Activated B cell treated with CpG ODN at 0.5 μM for 24 hours (primary cell): ENCODE measurements around the gene BTD. TPM values are rescaled to one million over a fixed set of nuclear protein-coding genes. Genes with fewer than 3 reads are reported as not detected.

ENCODE experiments used
- ATAC-seq: fragments of 200-7000 bp; cut with Tn5 transposase; one replicate; pipeline ENCODE4 v1.10.0; 2021; ENCODE audit warnings: low read depth, mild to moderate bottlenecking, moderate library complexity
- CTCF ChIA-PET: fragments of 350-600 bp; sonication (Branson Sonifier 250); formaldehyde crosslinking; loops from one replicate; lab custom pipeline; 2021; ENCODE audit warnings: antibody characterized with exemption; lab: Charles Lee
- POLR2A ChIA-PET: fragments of 350-600 bp; sonication (Branson Sonifier 250); formaldehyde crosslinking; loops from one replicate; lab custom pipeline; 2021; ENCODE audit warnings: antibody characterized with exemption; lab: Charles Lee
- DNase-seq: peaks from one replicate; pipeline ENCODE4 v3.0.0; 2022
- H3K27ac Mint-ChIP-seq: one replicate; pipeline ENCODE4 v1.8.0; 2020; ENCODE audit warnings: mixed read lengths
- H3K27me3 Mint-ChIP-seq: one replicate; pipeline ENCODE4 v1.8.0; 2021; ENCODE audit warnings: mixed read lengths
- H3K36me3 Mint-ChIP-seq: one replicate; pipeline ENCODE4 v1.8.0; 2021; ENCODE audit warnings: low read depth, mixed read lengths
- H3K4me1 Mint-ChIP-seq: one replicate; pipeline ENCODE4 v1.8.0; 2021; ENCODE audit warnings: mixed read lengths
- H3K4me3 Mint-ChIP-seq: one replicate; pipeline ENCODE4 v1.8.0; 2020; ENCODE audit warnings: mild to moderate bottlenecking, mixed read lengths
- H3K9me3 Mint-ChIP-seq: one replicate; pipeline ENCODE4 v1.8.0; 2020; ENCODE audit warnings: mixed read lengths
- CTCF ChIP-seq: fragments of 200-600 bp; IDR thresholded peaks from one replicate; pipeline ENCODE4 v1.8.0; 2022; ENCODE audit warnings: antibody characterized with exemption, mild to moderate bottlenecking
- intact Hi-C: fragments of 100-400 bp; cut with micrococcal nuclease; formaldehyde crosslinking; loops from one replicate; pipeline ENCODE4 v1.15.1; 2024
- total RNA-seq: library from RNA; stranded (reverse); gene quantifications from 2 replicates; pipeline ENCODE4 v1.2.3, GENCODE V29; 2022

BTD gene
- total RNA-seq, 1 donor from 2014 or later: 9.1 TPM

GRCh38 chr3:15557511-15557946 lies 44.0 kb upstream of the BTD start:
- Mint-ChIP-seq H3K4me1 (peaks cover 29% of the 10 kb centered on the region), H3K4me3 (no peak overlapping the region), H3K9me3 (no peaks in the 10 kb centered on the region), H3K36me3 (peaks cover 31% of the 10 kb centered on the region), H3K27me3 (no peaks in the 10 kb centered on the region), H3K27ac (no peak overlapping the region)
- intact Hi-C loops: loop anchor here (1.0 to 2.0 kb wide), 8 partner anchors 130 to 449 kb away; partner anchors contain the start of genes EAF1, METTL6 and SH3BP5
- POLR2A ChIA-PET: interaction anchor here (1.1 to 1.5 kb wide), 2 partner anchors 44 to 289 kb away, joined by 4 to 6 read pairs; partner anchors contain the start of genes BTD and HACL1
- ATAC-seq (peak; percentile 81), DNase-seq (peak; percentile 19)
- no peak for TF ChIP-seq CTCF
- CTCF ChIA-PET: interaction anchor here (0.9 to 4.8 kb wide), 10 partner anchors 10 to 449 kb away, joined by 3 to 36 read pairs (median 4); partner anchors contain the start of gene CAPN7

- no peak overlapping the region for H3K27ac Mint-ChIP-seq
- peaks cover 41% of the 10 kb centered on the region for H3K36me3 Mint-ChIP-seq
- CTCF ChIA-PET: interaction anchor here (1.0 to 4.8 kb wide), 2 partner anchors 291 to 355 kb away, joined by 3 to 36 read pairs; no protein-coding TSS in a partner anchor
- no peak overlapping the region for H3K4me3 Mint-ChIP-seq
- no peaks in the 10 kb centered on the region for H3K27me3 Mint-ChIP-seq
- POLR2A ChIA-PET: interaction anchor here (1.1 kb wide), 1 partner anchor 358 kb away, joined by 3 read pairs; no protein-coding TSS in a partner anchor
- intact Hi-C loops: no loop called here
- DNase-seq (no peak), ATAC-seq (no peak)
- H3K9me3 Mint-ChIP-seq: no peaks in the 10 kb centered on the region
- TF ChIP-seq CTCF: no peak
- peaks cover 29% of the 10 kb centered on the region for H3K4me1 Mint-ChIP-seq
Observed at GRCh38 chr3:15558581-15558980, 43.0 kb upstream of the BTD start.

DNA sequence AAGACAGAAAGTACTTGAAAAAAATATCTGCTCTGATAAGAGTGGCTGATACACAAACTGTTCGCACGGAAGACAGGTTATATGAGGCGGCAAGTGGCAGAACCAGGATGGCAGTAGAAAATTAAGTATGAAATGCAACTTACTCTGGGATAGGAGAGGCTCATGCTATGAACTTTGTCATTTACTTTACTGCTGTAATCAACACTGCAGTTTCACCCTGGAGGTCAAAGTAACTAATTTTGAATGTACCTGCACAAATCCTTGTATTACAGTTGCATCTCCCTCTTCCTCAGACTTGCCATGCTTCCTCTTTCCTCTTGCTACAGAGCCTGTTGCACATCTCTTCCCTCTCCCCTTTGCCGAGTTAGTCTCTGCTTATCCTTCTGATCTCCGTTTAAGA lies 39.0 kb upstream of the BTD start:
- DNase-seq (no peak), ATAC-seq (no peak)
- H3K9me3 Mint-ChIP-seq: no peaks in the 10 kb centered on the region
- H3K27ac Mint-ChIP-seq: no peak overlapping the region
- TF ChIP-seq CTCF: no peak
- intact Hi-C loops: no loop called here
- H3K36me3 Mint-ChIP-seq: peaks cover 70% of the 10 kb centered on the region
- ChIA-PET POLR2A (no interaction called here), CTCF (no interaction called here)
- no peaks in the 10 kb centered on the region for H3K27me3 Mint-ChIP-seq
- H3K4me3 Mint-ChIP-seq: no peak overlapping the region
- peaks cover 4% of the 10 kb centered on the region for H3K4me1 Mint-ChIP-seq

DNA sequence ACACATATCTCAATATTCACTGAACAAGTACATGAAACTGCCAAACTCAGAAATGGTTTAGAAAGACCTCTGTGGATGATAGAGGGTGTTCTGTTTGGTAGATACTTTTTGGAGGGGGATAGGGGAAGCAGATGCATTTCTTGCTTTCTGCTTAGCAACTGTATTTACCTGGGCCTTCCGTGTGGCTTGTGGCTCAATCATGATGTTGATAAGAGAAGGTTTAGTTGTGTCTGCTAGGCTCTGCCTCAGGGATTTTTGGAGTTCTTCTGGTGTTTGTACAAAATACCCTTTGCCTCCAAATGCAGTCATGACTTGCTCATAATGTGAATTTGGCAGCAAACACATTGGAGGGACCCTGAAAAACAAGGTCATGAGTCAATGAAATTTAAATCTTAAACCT lies 38.4 kb upstream of the BTD start:
- no peak overlapping the region for H3K27ac Mint-ChIP-seq
- ATAC-seq (no peak), DNase-seq (no peak)
- CTCF ChIA-PET: no interaction called here
- POLR2A ChIA-PET: no interaction called here
- H3K4me3 Mint-ChIP-seq: no peak overlapping the region
- H3K27me3 Mint-ChIP-seq: no peaks in the 10 kb centered on the region
- intact Hi-C loops: no loop called here
- no peak for TF ChIP-seq CTCF
- H3K36me3 Mint-ChIP-seq: peaks cover 76% of the 10 kb centered on the region
- H3K4me1 Mint-ChIP-seq: no peaks in the 10 kb centered on the region
- no peaks in the 10 kb centered on the region for H3K9me3 Mint-ChIP-seq

GRCh38 chr3:15572138-15572537 lies 29.4 kb upstream of the BTD start:
- no peak for ATAC-seq
- POLR2A ChIA-PET: no interaction called here
- peaks cover 65% of the 10 kb centered on the region for H3K36me3 Mint-ChIP-seq

More at GRCh38 chr3:15572138-15572537, 29.4 kb upstream of the BTD start:
- H3K9me3 Mint-ChIP-seq: no peaks in the 10 kb centered on the region
- H3K27me3 Mint-ChIP-seq: no peaks in the 10 kb centered on the region
- peaks cover 7% of the 10 kb centered on the region for H3K4me1 Mint-ChIP-seq
- H3K27ac Mint-ChIP-seq: no peak overlapping the region
- TF ChIP-seq CTCF: no peak
- CTCF ChIA-PET: no interaction called here
- intact Hi-C loops: no loop called here
- DNase-seq: no peak
- H3K4me3 Mint-ChIP-seq: no peak overlapping the region
